HFF-Myc (cell line): ENCODE measurements around the gene MBD3L3.

ENCODE experiments used
- DNase-seq: peaks from one replicate; pipeline ENCODE4 v3.0.0-alpha.2; 2011; ENCODE audit warnings: low read depth; ENCODE audit errors: extremely low read depth
- H3K4me3 ChIP-seq: replicated peaks from 2 replicates; pipeline ENCODE4 v1.5.1; 2011; ENCODE audit warnings: low read depth, mild to moderate bottlenecking, control low read depth, low read length
- CTCF ChIP-seq: IDR thresholded peaks from 2 replicates; pipeline ENCODE4 v1.5.1; 2012; ENCODE audit warnings: mild to moderate bottlenecking, low read depth, low read length, control low read depth; ENCODE audit errors: missing control alignments

Gene MBD3L3

GRCh38 chr19:7098096-7098495 lies 39.6 kb upstream of the MBD3L3 start:
- no peak for DNase-seq
- peak overlapping the region; percentile 45 for H3K4me3 ChIP-seq
- no peak for TF ChIP-seq CTCF

GRCh38 chr19:7088999-7089398 lies 30.5 kb upstream of the MBD3L3 start:
- no peak for TF ChIP-seq CTCF
- no peak for DNase-seq
- H3K4me3 ChIP-seq = no peak overlapping the region

DNA sequence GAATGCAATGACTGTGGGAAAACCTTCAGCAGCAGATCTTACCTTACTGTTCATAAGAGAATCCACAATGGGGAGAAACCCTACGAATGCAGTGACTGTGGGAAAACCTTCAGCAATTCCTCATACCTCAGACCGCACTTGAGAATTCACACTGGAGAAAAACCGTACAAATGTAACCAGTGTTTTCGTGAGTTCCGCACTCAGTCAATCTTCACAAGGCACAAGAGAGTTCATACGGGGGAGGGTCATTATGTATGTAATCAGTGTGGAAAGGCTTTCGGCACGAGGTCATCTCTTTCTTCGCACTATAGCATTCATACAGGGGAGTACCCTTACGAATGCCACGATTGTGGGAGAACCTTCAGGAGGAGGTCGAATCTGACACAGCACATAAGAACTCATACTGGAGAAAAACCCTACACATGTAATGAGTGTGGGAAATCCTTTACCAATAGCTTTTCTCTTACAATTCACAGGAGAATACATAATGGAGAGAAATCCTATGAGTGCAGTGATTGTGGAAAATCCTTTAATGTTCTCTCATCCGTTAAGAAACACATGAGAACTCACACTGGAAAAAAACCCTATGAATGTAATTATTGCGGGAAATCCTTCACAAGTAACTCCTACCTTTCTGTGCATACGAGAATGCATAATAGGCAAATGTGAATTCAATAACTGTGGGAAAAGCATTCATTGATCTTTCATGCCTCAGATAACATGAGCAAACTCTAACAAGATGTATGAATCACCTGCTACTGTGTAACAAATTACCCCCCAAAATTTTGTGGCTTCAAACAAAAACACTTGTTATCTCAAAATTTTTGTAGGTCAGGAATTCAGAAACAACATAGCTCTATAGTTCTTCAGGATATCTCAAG lies 24.8 kb upstream of the MBD3L3 start:
- no peak overlapping the region for H3K4me3 ChIP-seq
- no peak for DNase-seq
- no peak for TF ChIP-seq CTCF

- no peak overlapping the region for H3K4me3 ChIP-seq
- no peak for TF ChIP-seq CTCF
- no peak for DNase-seq
These were observed 19.5 kb upstream of the MBD3L3 start for GRCh38 chr19:7078008-7078407.

DNA sequence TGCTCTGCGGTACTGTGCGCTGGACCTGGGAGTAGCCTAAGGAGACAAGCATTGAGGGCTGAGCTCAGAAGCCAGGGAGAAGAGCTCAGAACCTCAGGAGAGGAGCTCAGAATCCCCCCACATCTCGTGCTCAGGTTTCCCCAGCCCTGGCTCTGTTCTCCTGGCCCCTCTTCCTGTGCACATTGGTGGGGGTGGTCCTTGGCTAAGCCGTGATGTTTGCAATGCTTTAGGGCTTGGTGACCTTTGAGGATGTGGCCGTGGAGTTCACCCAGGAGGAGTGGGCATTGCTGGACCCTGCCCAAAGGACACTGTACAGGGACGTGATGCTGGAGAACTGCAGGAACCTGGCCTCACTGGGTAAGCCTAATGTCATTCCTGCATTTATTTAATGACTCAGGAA lies 17.7 kb upstream of the MBD3L3 start:
- no peak for DNase-seq
- TF ChIP-seq CTCF = no peak
- no peak overlapping the region for H3K4me3 ChIP-seq

GRCh38 chr19:7074705-7075282 lies 16.3 kb upstream of the MBD3L3 start:
- no peak for TF ChIP-seq CTCF

More at GRCh38 chr19:7074705-7075282, 16.3 kb upstream of the MBD3L3 start:
- no peak overlapping the region for H3K4me3 ChIP-seq
- DNase-seq = no peak
